Pancreas (tissue), 10 donors: ENCODE measurements around the gene CHD1L. TPM values are rescaled to one million over a fixed set of nuclear protein-coding genes. Genes with fewer than 3 reads are reported as not detected.

Experiments used
- ATAC-seq, 4 donors: fragments of 200-7000 bp; cut with Tn5 transposase; one replicate each; pipeline versions ENCODE4 v1.8.0 to v1.9.1; 2020; ENCODE audit warnings: mild to moderate bottlenecking in 4 of 4, moderate library complexity in 4 of 4
- DNase-seq, 6 donors: peaks; one replicate each; pipeline ENCODE4 v3.0.0-alpha.2; 2020
- FAIRE-seq: peaks from 2 replicates; lab custom pipeline; 2012; peaks lifted over from hg19 to GRCh38; lab: Jason Lieb, UNC
- H3K27ac ChIP-seq, 4 donors: fragments of 200-600 bp; sonication (generic); 1 replicate in 3 of 4; 2 replicates in 1 of 4; pipeline versions ENCODE4 v1.5.0 to v1.8.0; 2020
- H3K27me3 ChIP-seq, 4 donors: fragments of 200-600 bp; one replicate each; pipeline ENCODE4 v1.8.0; 2021
- H3K36me3 ChIP-seq, 3 donors: fragments of 200-600 bp; sonication (generic) in 1 of 3; one replicate each; pipeline versions ENCODE4 v1.5.0 to v1.8.0; 2020 to 2021
- H3K4me1 ChIP-seq, 3 donors: fragments of 200-600 bp; one replicate each; pipeline ENCODE4 v1.8.0; 2021
- H3K4me3 ChIP-seq, 4 donors: fragments of 200-600 bp; sonication (generic) in 2 of 4; one replicate each; pipeline versions ENCODE4 v1.5.0 to v1.8.0; 2020 to 2021
- H3K9me3 ChIP-seq, 4 donors: fragments of 200-600 bp; one replicate each; pipeline ENCODE4 v1.8.0; 2021
- WGBS, 2 donors: extraction: QIAGEN DNeasy Blood & Tissue Kit; methylation state at CpG; one replicate each; pipeline ENCODE4 v1.1.7; 2013; 5-methylcytosine and 5-hydroxymethylcytosine counted together
- intact Hi-C, 3 donors: fragments of 100-400 bp; cut with DNase I; formaldehyde crosslinking; loops; one replicate each; pipeline versions ENCODE4 v1.11.1 to v1.14.2; 2022
- polyA plus RNA-seq, 2 donors: library from polyadenylated mRNA; stranded (reverse); fragments of 200-250 nt; gene quantifications; one replicate each; pipeline ENCODE4 v1.2.3, GENCODE V29; 2013
- total RNA-seq, 6 donors: library from RNA; stranded (reverse); fragmentation: NEBNext Ultra II Directional in 4 of 6; extraction: Animal tissue kit (Norgen Biotek cat#: 25700) in 4 of 6; gene quantifications; one replicate each; pipeline versions ENCODE4 v1.2.1 to v1.2.4, GENCODE V29; 2021 to 2023
- TF ChIP-seq, protein P1 (sequence below), 4 donors: fragments of 200-600 bp; sonication (generic) in 3 of 4; IDR thresholded peaks; one replicate each; pipeline versions ENCODE4 v1.5.0 to v1.8.0; 2021; ENCODE audit warnings: antibody characterized with exemption in 4 of 4
- donor health status: healthy with polysubstance abuse.
- donor health status: DM: no; HTN: no; CAD: no; lungs with moderate emphysema.
- donor health status: DM: no; HTN: no; CAD: no.
- donor health status: control.
- donor health status: control.
- donor health status: Bipolar disorder and iron deficiency.
- donor health status: DM: yes; HTN: yes; CAD: no.
- donor health status: DM: no; HTN: no; CAD: no.
- donor health status: DM: no; HTN: no; CAD: no.
- donor health status: DM: yes; HTN: yes; CAD: no.

Gene CHD1L
- total and polyA plus RNA-seq, 8 donors: 6.6 to 17.0 (median 11.8) TPM

DNA sequence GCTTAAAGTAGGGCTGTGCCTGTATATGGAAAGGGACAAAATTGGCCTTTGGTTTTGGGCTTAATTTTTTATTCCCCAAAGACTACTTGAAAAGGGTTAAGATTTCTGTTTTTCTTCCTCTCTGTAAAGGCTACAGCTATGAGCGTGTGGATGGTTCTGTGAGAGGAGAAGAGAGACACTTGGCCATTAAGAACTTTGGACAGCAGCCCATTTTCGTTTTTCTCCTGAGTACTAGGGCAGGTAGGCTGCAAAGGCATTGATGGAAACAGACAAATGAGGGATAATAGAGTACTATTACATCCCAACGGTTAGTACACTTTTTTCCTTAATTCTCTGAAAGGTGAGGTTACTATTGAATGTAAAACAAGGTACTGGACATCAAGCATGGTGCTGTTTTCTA is 29.6 kb downstream of the CHD1L start:
- no peak overlapping the region for H3K27ac ChIP-seq
- H3K9me3 ChIP-seq: no peaks in the 10 kb centered on the region
- no peak overlapping the region for H3K4me3 ChIP-seq
- H3K4me1 ChIP-seq: peaks cover 0 to 6% (median 4%) of the 10 kb centered on the region in 3 donors
- TF ChIP-seq, protein P1, sequence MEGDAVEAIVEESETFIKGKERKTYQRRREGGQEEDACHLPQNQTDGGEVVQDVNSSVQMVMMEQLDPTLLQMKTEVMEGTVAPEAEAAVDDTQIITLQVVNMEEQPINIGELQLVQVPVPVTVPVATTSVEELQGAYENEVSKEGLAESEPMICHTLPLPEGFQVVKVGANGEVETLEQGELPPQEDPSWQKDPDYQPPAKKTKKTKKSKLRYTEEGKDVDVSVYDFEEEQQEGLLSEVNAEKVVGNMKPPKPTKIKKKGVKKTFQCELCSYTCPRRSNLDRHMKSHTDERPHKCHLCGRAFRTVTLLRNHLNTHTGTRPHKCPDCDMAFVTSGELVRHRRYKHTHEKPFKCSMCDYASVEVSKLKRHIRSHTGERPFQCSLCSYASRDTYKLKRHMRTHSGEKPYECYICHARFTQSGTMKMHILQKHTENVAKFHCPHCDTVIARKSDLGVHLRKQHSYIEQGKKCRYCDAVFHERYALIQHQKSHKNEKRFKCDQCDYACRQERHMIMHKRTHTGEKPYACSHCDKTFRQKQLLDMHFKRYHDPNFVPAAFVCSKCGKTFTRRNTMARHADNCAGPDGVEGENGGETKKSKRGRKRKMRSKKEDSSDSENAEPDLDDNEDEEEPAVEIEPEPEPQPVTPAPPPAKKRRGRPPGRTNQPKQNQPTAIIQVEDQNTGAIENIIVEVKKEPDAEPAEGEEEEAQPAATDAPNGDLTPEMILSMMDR (IDR thresholded peaks at IDR 0.05): no peak
- H3K27me3 ChIP-seq: no peaks in the 10 kb centered on the region
- no peak for ATAC-seq
- peaks cover 0 to under 1% (median 0%) of the 10 kb centered on the region in 3 donors for H3K36me3 ChIP-seq
- intact Hi-C loops: no loop called here
- no peak for FAIRE-seq
- DNase-seq: no peak
- WGBS, 2 donors: 45 to 55% methylated on average over 3 of the region's 3 CpGs

DNA sequence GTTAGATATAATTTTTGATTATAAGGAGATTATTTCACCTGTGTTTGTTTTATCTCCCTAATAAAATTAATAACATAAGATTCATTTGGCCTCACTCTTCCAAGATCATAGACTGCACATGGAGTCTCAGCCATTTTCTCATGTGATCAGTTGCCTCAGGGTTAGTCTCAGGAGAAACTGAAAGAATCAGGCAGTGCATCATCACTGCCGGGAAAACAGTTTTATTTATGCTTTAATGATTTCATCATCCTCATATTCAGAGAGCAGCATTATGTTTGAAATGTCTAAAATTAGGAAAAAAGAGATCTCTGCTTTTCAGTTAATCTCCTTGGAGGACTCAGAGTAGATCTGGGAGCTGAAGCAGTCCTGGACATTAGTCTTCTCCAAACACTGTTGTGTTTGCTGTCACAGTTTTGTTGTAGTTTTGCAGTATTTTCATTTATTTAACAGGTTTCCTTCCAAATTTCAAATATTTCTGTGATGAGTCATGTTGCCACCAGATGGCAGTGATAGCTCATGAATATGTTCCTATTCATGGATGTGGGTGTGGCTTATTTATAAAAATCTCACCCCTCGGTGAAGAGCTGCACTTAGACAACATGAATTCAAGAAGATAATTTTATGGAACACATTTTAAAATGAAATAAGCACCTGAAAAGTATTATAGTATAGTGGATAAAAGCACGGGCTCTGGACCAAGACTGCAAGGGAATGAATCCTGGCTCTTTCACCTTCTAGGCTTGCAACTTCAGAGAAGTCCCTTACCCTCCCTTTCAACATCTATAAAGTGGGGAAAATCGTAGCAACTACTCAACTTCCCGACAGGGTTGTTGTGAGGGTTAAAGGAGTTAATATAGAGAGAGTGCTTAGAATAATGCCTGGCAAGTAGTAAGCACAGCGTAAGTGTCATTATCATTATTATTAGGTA is 31.2 kb downstream of the CHD1L start:
- 44 to 49% methylated on average over 6 of the region's 6 CpGs for WGBS, 2 donors
- DNase-seq (no peak), FAIRE-seq (peak; percentile 83), ATAC-seq (peak in 3 of 4 donors; percentile 73 to 88 (median 75))
- no peaks in the 10 kb centered on the region for H3K27me3 ChIP-seq
- H3K4me1 ChIP-seq: peaks cover 0 to 6% (median 4%) of the 10 kb centered on the region in 3 donors
- no peak overlapping the region for H3K4me3 ChIP-seq
- intact Hi-C loops: no loop called here
- TF ChIP-seq, protein P1 (IDR thresholded peaks at IDR 0.05): peak in 3 of 4 donors; percentile 17 to 37 (median 31)
- H3K36me3 ChIP-seq: no peaks in the 10 kb centered on the region
- H3K27ac ChIP-seq: peak overlapping the region in 1 of 4 donors; percentile 1
- no peaks in the 10 kb centered on the region for H3K9me3 ChIP-seq

DNA sequence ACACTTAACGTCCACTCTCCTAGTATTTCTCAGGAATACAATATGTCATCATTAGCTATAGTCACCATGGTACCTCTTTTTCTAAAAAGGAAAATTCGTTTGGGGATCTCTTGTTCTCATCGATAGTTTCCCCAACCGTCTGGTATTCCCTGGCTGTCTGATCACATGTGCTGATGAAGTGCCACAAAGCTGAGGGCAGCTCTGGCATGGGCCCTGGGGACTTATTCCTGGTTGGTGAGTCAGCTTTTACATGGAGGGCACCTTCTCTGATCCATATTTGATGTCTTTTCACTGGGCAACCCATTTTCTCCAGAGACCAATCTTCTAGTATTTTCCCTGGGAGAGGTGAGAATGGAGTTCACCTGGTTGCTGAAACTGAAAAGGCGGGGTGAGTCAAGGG is 39.5 kb downstream of the CHD1L start:
- DNase-seq (no peak), FAIRE-seq (no peak), ATAC-seq (no peak)
- no peak overlapping the region for H3K4me3 ChIP-seq
- H3K9me3 ChIP-seq: no peaks in the 10 kb centered on the region
- no peaks in the 10 kb centered on the region for H3K27me3 ChIP-seq
- 89 to 93% methylated on average over 5 of the region's 5 CpGs for WGBS, 2 donors
- no peaks in the 10 kb centered on the region for H3K4me1 ChIP-seq
- TF ChIP-seq, protein P1 (IDR thresholded peaks at IDR 0.05): no peak
- no peak overlapping the region for H3K27ac ChIP-seq
- peaks cover 0 to 26% (median 4%) of the 10 kb centered on the region in 3 donors for H3K36me3 ChIP-seq
- intact Hi-C loops: no loop called here

DNA sequence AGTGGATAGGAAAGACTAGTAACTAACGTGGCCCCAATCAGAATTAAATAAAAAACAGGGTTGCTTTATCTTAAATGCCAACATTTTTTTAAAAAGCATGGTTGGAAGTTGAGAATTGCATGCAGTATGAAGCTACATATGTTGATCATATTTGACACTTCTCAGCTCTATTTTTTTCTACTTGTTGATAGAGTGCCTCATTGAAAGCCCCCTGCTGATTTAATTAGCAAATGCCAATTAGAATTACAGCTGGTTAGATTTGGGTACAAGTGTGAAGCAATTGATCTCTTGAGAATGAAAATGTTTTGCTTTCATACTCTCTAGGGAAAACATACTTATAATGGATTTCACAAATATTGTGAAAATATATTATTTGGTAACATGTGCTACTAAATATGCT is 40.5 kb downstream of the CHD1L start:
- no peak for FAIRE-seq
- TF ChIP-seq, protein P1 (IDR thresholded peaks at IDR 0.05): no peak

More for the DNA sequence above, 40.5 kb downstream of the CHD1L start:
- H3K27me3 ChIP-seq: no peaks in the 10 kb centered on the region
- intact Hi-C loops: no loop called here
- no peak overlapping the region for H3K27ac ChIP-seq
- DNase-seq (no peak), ATAC-seq (no peak)
- H3K4me1 ChIP-seq: no peaks in the 10 kb centered on the region
- peaks cover 0 to 30% (median 4%) of the 10 kb centered on the region in 3 donors for H3K36me3 ChIP-seq
- H3K4me3 ChIP-seq: no peak overlapping the region
- 65 to 72% methylated on average over 1 of the region's 1 CpG for WGBS, 2 donors
- no peaks in the 10 kb centered on the region for H3K9me3 ChIP-seq
